T-helper 1 cell treated with Interleukin-12 subunit alpha and Interleukin-12 subunit beta and Interleukin-4 antibody, amounts not matched to agents 30 μg/mL and 1 μg/mL, for 36 hours (primary cell): ENCODE measurements around the gene CYP3A5.

Experiments used
- H3K27ac Mint-ChIP-seq: one replicate; pipeline ENCODE4 v1.8.0; 2021; ENCODE audit warnings: mild to moderate bottlenecking, mixed read lengths
- H3K27me3 Mint-ChIP-seq: one replicate; pipeline ENCODE4 v1.8.0; 2021; ENCODE audit warnings: low read depth, mixed read lengths
- H3K36me3 Mint-ChIP-seq: one replicate; pipeline ENCODE4 v1.8.0; 2021; ENCODE audit warnings: low read depth, mixed read lengths
- H3K4me1 Mint-ChIP-seq: one replicate; pipeline ENCODE4 v1.8.0; 2021; ENCODE audit warnings: low read depth, mixed read lengths
- H3K4me3 Mint-ChIP-seq: one replicate; pipeline ENCODE4 v1.8.0; 2021; ENCODE audit warnings: mild to moderate bottlenecking, moderate library complexity, mixed read lengths
- H3K9me3 Mint-ChIP-seq: one replicate; pipeline ENCODE4 v1.8.0; 2021; ENCODE audit warnings: mixed read lengths

Gene CYP3A5

DNA sequence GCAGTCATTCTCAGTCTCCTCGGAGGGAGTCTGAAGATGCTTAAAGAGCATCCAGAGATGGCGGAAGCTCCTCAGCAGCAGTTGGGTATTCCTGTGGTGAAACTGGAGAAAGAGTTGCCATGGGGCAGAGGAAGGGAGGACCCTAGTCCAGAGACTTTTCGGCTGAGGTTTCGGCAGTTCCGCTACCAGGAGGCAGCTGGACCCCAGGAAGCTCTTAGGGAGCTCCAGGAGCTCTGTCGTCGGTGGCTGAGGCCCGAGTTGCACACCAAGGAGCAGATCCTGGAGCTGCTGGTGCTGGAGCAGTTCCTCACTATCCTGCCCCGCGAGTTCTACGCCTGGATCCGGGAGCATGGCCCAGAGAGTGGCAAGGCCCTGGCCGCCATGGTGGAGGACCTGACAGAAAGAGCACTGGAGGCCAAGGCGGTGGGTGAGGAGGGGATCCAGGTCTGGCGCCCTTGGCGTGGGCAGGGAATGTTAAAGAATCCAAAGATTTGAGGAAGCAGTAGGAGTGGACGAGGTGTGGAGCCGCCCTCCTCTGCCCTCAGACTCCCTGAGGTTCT is 60.1 kb downstream of the CYP3A5 start:
- Mint-ChIP-seq H3K4me1 (peaks cover 60% of the 10 kb centered on the region), H3K27ac (no peak overlapping the region), H3K9me3 (no peaks in the 10 kb centered on the region), H3K27me3 (no peaks in the 10 kb centered on the region), H3K4me3 (no peak overlapping the region), H3K36me3 (peaks cover 58% of the 10 kb centered on the region)

DNA sequence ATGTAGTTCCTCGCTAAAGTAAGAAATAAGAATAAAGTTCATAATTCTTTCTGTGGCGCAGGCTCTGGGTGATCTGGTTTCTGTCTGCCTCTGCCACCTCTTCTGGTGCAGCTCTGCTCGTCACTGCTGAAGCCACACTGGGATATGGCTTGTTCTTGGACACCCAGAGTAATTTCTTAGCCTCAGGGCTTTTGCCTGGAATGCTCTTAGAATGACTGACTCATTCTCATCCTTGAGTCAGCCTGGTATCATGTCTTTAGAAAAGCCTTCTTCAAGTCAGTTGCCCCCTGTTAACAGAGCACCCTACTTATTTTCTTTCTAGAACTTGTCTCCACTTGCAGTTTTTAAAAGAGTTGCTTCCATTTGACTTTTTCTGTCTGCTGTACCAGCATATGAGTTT is 61.1 kb downstream of the CYP3A5 start:
- Mint-ChIP-seq H3K36me3 (peaks cover 48% of the 10 kb centered on the region), H3K27me3 (no peaks in the 10 kb centered on the region), H3K9me3 (no peaks in the 10 kb centered on the region), H3K4me3 (peak overlapping the region; percentile 94), H3K4me1 (peaks cover 50% of the 10 kb centered on the region), H3K27ac (no peak overlapping the region)

- Mint-ChIP-seq H3K27ac (peak overlapping the region; percentile 91), H3K4me1 (peaks cover 36% of the 10 kb centered on the region), H3K4me3 (peak overlapping the region; percentile 94), H3K36me3 (peaks cover 34% of the 10 kb centered on the region), H3K27me3 (no peaks in the 10 kb centered on the region), H3K9me3 (no peaks in the 10 kb centered on the region)
Measured at GRCh38 chr7:99617192-99617781, 62.5 kb downstream of the CYP3A5 start.

DNA sequence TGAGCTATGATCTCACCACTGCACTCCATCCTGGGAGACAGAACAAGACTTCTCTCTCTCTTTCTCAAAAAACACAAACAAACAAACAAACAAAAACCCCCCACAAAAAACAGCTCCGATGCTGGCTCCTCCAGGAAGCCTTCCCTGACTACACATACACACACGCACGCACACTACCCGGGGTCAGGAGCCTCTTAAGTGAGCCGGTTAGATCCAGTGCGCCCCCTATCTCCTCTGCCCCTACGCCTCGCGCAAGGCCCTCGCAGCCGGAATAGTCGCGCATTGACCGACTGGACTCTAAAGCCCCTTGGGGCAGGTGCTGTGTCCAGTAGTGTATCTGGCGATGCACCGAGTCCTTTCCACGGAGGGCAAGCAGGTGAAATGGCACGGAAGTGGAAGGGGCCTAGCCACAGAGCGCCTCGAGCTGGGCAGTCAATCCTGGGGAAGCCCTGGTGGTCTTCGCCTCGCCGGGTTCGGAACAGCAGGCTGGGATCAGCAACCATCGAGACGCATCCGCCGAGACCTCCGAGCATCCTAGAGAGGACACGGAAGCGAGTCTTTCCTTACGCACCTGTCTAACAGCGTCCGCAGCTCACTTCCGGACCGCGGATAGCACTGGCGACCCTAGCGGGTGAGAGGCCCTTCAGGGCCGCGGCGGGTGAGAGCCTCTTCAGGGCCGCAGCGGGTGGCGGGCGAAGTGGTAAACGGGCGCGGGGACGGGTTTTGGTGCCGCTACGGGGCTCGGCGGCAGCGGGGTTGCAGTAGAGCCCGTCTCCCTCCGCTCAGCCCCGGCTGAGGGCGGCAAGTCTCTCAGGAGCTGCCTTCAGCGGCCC is 63.2 kb downstream of the CYP3A5 start, which contains the start of gene ZSCAN25:
Gene ZSCAN25, plus strand, starts transcription at position 588 of the 833 bp plus-strand sequence. CDS start 2,661 bp downstream, outside the sequence.
- peaks cover 36% of the 10 kb centered on the region for H3K4me1 Mint-ChIP-seq
- peak within 1 kb of the TSS; percentile 91 for H3K27ac Mint-ChIP-seq
- H3K4me3 Mint-ChIP-seq: peak within 1 kb of the TSS; percentile 94
- H3K36me3 Mint-ChIP-seq: peaks cover 30% of the 10 kb centered on the region
- H3K9me3 Mint-ChIP-seq: no peaks in the 10 kb centered on the region
- H3K27me3 Mint-ChIP-seq: no peaks in the 10 kb centered on the region

DNA sequence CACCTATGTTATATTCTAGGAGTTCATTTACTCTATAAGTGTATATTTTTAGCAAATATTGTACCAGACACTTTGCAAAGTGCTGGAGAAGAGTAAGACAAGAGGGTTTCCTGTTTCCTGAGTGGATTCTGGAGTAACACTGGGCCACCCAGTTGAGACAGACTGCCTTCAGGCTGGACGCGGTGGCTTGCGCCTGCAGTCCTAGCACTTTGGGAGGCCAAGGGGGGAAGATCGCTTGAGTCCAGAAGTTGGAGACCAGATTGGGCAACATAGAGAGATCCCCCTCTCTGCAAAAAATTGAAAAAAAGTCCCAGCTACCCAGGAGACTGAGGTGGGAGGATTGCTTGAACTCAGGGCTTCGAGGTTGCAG is 63.8 kb downstream of the CYP3A5 start:
- H3K4me1 Mint-ChIP-seq: peaks cover 32% of the 10 kb centered on the region
- no peaks in the 10 kb centered on the region for H3K9me3 Mint-ChIP-seq
- H3K4me3 Mint-ChIP-seq: peak overlapping the region; percentile 94
- no peaks in the 10 kb centered on the region for H3K27me3 Mint-ChIP-seq
- H3K36me3 Mint-ChIP-seq: peaks cover 24% of the 10 kb centered on the region
- H3K27ac Mint-ChIP-seq: peak overlapping the region; percentile 91

DNA sequence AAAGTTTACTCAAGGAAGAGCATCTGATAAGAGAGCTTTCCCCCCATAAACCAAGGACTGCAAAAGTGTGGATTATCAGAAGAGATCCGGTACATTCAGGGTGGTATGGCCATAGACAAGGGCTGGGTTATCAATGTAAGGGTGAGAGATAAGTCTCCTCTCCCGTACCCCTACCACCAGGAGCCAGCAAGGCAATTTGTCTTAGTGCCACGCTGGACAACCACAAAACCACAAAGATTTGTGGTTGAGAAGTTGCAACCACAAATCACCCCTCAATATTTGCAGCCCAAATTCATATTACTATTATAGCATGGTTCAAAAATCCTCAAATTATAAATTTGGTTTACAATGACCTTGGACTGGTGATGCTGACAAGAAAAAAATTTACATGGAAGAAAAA is 65.3 kb downstream of the CYP3A5 start:
- Mint-ChIP-seq H3K4me3 (no peak overlapping the region), H3K4me1 (peaks cover 32% of the 10 kb centered on the region)

GRCh38 chr7:99607548-99607947 is 72.2 kb downstream of the CYP3A5 start:
- Mint-ChIP-seq H3K27ac (no peak overlapping the region), H3K9me3 (no peaks in the 10 kb centered on the region), H3K4me1 (peaks cover 2% of the 10 kb centered on the region), H3K4me3 (no peak overlapping the region), H3K36me3 (no peaks in the 10 kb centered on the region), H3K27me3 (no peaks in the 10 kb centered on the region)

More for the DNA sequence above, 65.3 kb downstream of the CYP3A5 start:
- Mint-ChIP-seq H3K27me3 (no peaks in the 10 kb centered on the region), H3K36me3 (peaks cover 17% of the 10 kb centered on the region), H3K9me3 (no peaks in the 10 kb centered on the region), H3K27ac (no peak overlapping the region)

GRCh38 chr7:99606531-99606930 is 73.3 kb downstream of the CYP3A5 start:
- H3K27ac Mint-ChIP-seq: no peak overlapping the region
- H3K27me3 Mint-ChIP-seq: no peaks in the 10 kb centered on the region
- H3K9me3 Mint-ChIP-seq: no peaks in the 10 kb centered on the region
- no peak overlapping the region for H3K4me3 Mint-ChIP-seq
- peaks cover 2% of the 10 kb centered on the region for H3K4me1 Mint-ChIP-seq
- no peaks in the 10 kb centered on the region for H3K36me3 Mint-ChIP-seq

GRCh38 chr7:99605527-99605926 is 74.3 kb downstream of the CYP3A5 start:
- H3K4me3 Mint-ChIP-seq: no peak overlapping the region
- no peaks in the 10 kb centered on the region for H3K9me3 Mint-ChIP-seq
- no peaks in the 10 kb centered on the region for H3K36me3 Mint-ChIP-seq
- no peak overlapping the region for H3K27ac Mint-ChIP-seq
- H3K4me1 Mint-ChIP-seq: peaks cover 2% of the 10 kb centered on the region
- H3K27me3 Mint-ChIP-seq: no peaks in the 10 kb centered on the region

DNA sequence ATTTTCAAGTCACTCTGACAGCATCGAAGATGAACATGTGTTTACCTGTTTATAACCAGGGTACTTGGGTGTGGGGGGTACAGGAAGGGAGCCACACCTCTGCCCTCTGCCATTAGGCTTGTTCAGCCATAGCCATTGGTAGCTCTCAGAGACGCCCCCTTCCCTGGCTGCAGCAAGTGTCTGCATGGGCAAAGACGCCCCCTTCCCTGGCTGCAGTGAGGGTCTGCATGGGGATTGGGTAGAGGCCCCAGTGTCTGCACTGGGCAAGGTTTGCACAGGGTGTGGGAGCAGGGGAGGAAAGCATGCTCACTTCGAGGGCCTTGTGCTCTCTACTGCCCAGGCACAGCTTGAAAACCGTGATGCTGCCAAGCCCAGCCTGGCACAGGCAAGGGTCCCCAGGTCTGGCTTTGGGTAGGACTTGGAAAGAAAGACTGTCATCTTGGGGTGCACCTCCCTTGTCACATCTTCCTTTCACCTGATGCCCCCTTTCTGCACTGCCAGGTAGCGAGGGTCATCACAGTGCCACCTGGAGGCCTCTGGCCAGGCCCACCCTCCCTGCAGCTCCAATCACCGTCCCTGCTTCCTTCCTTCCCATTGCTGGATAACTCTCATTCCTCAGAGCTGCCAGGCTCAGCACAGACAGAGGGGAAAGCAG is 78.0 kb downstream of the CYP3A5 start:
- H3K4me3 Mint-ChIP-seq: no peak overlapping the region

GRCh38 chr7:99599836-99600235 is 80.0 kb downstream of the CYP3A5 start:
- H3K4me3 Mint-ChIP-seq: no peak overlapping the region
- H3K27me3 Mint-ChIP-seq: no peaks in the 10 kb centered on the region
- peaks cover 2% of the 10 kb centered on the region for H3K4me1 Mint-ChIP-seq
- no peaks in the 10 kb centered on the region for H3K9me3 Mint-ChIP-seq
- peak overlapping the region; percentile 13 for H3K27ac Mint-ChIP-seq
- no peaks in the 10 kb centered on the region for H3K36me3 Mint-ChIP-seq

More for the DNA sequence above, 78.0 kb downstream of the CYP3A5 start:
- Mint-ChIP-seq H3K9me3 (no peaks in the 10 kb centered on the region), H3K4me1 (peaks cover 2% of the 10 kb centered on the region), H3K27ac (no peak overlapping the region), H3K36me3 (no peaks in the 10 kb centered on the region), H3K27me3 (no peaks in the 10 kb centered on the region)
